Measurements from ENCODE around the gene PDE1A.
"Not testable (repeated sequence)": the region's sequence is repeated elsewhere in the genome, so short reads cannot be mapped to it uniquely, and the experiment has no call there.

Gene PDE1A

DNA sequence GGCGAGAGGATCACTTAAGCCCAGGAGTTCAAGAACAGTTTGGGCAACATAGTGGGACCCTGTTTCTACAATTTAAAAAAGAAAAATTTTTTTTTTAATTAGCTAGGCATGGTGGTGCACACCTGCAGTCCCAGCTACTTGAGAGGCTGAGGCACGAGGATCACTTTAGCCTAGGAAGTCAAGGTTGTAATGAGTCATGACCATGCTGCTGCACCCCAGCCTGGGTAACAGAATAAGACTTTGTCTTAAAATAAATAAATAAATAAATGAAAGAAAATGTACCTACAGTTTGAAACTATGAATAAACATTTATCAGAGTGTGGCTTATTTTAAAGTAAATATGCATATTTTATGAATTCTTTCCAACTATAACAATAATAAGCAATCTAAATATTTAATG, 16.7 kb downstream of the PDE1A start:
- no peak for DNase-seq (ENCODE audit: low read depth, low spot score)

DNA sequence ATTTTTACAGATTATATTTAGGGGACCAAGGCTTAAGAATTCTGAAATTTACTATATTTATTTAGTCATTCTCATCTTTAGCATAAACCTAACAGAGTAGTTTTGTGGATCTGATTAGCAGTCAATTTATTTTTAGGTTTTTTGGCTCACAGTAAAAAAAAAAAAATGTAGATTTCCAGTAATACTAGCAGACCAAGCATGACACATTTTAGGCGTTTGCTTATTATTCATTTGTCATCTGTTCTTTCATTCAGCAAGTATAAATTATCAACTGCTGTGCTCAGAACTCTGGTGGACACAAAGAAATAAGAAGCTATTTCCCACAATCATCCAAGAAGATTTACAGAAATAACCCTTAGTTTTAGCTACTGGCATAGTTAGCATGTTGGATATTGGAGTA, 20.6 kb downstream of the PDE1A start:
- DNase-seq (ENCODE audit: low read depth, low spot score), result no peak

DNA sequence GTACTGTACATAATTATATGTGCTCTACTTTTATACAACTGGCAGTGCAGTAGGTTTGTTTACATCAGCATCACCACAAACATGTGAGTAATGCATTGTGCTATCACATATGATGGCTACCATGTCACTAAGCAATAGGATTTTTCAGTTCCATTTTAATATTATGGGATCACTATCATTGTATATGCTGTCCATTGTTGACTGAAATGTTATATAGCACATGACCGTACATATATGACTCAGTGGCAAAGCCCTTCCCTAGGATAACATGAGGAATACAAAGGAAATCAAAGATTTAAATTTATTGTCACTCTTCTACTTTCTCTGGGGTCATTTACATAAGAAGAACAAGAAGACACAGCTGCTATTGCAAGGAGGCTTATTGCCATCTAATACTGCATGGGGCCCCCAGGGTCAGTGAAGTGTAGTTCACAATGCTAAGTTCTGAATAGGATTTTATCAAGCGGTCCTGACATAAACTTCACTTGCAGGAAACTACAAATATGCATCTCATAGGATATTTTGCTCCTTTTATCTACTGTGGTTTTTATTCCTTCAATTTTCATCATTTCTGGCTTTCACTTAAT, 21.8 kb downstream of the PDE1A start:
- DNase-seq (ENCODE audit: low read depth, low spot score), result no peak

DNA sequence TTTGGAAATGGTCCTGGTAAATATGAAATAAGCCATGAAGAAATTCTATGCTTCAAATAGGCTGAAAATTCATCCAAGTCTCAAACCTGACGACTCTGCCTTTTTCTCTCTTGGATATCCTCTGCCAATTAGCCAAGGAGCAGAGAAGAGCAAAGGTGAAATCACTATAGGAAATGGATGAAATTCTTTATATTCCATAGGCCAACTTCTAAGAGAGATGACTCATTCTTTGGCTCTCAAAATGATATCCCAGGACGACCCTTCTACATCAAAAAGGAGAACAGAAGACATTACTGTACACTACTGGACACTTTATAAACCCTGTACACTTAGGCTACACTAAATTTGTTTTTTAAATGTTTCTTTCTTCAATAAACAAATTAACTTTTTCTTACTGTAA, 22.7 kb downstream of the PDE1A start:
- DNase-seq (ENCODE audit: low read depth, low spot score), result no peak

DNA sequence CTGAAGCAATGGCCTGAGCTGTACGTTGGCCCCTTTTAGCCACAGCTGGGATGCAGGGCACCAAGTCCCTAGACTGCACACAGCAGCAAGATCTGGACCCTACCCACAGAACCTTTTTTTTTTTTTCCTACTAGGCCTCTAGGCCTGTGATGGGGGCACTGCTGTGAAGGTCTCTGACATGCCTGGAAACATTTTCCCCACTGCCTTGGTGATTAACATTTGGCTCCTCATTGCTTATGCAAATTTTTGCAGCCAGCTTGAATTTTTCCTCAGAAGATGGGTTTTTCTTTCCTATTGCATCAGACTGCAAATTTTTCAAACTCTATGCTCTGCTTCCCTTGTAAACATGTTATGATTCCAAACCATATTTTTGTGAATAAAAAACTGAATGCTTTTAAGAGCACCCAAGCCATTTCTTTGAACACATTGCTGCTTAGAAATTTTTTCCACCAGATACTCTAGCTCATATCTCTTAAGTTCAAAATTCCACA, 33.5 kb downstream of the PDE1A start:
- no peak for DNase-seq (ENCODE audit: low read depth, low spot score)

DNA sequence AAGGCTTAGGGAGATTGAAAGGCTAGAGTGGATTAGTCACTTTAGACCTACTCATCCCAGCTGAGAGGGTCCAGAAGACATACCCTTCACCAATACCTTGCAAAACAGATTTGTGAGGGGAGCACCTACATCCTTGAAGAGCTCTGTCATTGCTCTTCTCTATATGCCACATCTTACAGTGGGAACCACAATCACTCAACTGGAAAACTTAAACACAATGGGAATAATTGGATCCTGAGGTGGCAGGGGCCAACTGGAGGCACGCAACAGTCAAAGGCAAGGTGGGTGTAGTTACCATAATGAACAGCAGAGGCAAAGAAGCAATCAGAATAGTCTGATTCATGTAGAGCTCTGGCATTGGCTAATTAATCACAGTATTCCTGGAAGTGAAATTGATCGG, 35.4 kb downstream of the PDE1A start:
- no peak for DNase-seq (ENCODE audit: low read depth, low spot score)

DNA sequence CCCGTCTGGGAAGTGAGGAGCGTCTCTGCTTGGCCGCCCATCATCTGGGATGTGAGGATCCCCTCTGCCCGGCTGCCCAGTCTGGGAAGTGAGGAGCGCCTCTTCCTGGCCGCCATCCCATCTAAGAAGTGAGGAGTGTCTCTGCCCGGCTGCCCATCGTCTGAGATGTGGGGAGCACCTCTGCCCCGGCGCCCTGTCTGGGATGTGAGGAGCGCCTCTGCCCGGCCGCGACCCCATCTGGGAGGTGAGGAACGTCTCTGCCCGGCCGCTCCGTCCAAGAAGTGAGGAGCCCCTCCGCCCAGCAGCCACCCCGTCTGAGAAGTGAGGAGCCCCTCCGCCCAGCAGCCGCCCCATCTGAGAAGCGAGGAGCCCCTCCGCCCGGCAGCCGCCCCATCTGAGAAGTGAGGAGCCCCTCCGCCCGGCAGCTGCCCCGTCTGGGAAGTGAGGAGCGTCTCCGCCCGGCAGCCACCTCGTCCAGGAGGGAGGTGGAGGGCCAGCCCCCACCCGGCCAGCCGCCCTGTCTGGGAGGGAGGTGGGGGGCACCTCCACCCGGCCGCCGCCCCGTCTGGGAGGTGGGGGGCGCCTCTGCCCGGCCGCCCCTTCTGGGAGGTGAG, 40.5 kb downstream of the PDE1A start:
- DNase-seq (ENCODE audit: low read depth, low spot score), result not testable (repeated sequence)

DNA sequence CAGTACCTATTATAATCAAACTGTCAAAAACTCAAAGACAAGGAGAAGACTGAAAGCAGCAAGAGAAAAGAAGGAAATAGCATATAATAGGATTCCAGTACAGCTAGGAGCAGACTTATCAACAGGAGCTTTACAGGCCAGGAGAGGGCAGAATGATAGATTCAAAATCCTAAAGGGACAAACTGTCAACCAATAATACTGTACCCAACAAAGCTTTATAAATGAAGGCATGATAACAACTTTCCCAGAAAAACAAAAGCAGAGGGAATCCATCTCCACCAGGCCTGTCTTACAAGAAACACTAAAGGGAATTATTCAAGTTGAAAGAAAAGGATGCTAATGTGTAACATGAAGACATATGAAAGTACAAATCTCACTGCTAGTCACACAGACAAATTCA, 42.0 kb downstream of the PDE1A start:
- no peak for DNase-seq (ENCODE audit: low read depth, low spot score)

DNA sequence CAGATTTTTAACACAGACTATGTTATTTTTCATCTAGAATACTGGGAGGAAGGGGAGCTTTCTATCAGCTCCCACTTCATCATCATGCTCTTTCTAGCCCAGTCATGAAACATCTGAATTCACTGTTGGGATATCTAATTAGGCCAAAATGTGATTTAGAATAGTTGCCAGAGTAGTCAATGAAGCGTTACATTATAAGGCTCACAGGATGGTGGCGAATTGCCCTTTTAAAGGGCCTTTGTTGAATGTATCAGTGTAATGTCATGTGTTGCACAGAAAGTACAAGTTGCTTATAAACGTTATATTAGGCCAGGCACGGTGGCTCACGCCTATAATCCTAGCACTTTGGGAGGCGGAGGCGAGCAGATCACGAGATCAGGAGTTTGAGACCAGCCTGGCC, 45.6 kb downstream of the PDE1A start:
- DNase-seq (ENCODE audit: low read depth, low spot score), result no peak

DNA sequence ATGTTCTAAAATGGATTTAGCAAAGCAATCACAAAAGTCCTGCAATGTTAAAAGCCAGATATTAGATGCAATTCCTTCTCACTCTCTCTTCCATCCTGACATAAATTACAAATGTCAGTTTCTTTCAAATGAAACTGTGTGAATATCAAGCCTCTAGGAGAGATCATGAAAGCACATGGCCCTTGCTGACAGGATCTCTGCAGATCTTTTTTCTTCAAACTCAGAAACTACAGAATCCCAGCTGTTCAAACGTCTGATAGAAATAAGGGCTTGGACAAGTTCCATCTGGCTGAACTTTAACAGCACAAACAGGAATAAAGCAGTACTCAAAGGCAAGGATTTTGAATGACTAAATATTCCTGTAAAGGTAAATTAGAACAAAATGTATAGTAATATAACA, 47.6 kb downstream of the PDE1A start:
- DNase-seq (ENCODE audit: low read depth, low spot score), result no peak

DNA sequence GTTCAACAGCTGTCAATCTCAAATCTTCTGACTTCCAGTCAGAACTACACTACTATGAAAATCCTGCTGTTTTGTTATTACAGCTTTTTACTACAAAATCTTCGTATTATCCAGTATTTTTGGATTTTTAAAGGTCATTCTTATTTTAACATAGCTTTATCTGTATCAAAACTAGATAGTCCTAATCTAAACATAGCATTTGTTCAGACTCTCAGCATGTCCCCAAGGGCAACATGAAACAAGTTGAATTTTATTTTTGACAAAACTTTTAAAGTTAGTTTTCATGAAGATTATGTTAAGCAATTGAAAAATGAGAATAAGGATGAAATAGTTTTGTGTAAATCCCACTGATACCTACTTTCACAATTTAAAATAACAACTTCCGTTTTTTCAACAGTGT, 48.1 kb downstream of the PDE1A start:
- DNase-seq (ENCODE audit: low read depth, low spot score), result no peak

DNA sequence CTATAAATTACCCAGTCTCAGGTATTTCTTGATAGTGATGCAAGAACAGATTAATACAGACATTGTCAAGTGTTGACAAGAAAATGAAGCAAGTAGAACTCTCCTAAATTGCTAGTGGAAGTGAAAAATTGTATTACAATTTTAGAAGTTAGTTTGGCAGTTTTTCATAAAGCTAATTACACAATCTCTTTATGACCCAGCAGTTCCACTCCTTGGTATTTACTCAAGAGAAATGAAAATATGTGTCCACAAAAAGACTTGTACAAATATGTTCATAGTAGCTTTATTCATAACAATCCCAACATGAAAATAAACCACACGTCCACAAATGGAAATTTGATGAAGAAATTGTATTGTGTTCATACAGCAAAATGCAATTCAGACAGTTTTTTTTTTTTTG, 49.4 kb downstream of the PDE1A start:
- DNase-seq (ENCODE audit: low read depth, low spot score), result no peak

DNA sequence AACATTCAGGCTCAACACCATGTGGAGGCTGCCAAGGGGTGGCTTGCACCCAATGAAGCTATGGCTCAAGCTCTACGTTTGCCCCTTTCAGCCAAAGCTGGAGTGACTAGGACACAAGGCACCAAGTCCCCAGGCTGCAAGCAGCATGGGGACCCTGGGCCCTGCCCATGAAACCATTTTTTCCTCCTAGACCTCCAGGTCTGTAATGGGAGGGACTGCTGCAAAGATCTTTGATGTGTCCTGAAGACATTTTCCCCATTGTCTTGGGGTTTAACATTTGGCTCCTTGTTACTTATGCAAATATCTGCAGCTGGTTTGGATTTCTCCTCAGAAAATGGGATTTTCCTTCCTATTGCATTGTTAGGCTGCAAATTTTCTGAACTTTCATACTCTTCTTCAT, 51.0 kb downstream of the PDE1A start:
- DNase-seq (ENCODE audit: low read depth, low spot score), result no peak

DNA sequence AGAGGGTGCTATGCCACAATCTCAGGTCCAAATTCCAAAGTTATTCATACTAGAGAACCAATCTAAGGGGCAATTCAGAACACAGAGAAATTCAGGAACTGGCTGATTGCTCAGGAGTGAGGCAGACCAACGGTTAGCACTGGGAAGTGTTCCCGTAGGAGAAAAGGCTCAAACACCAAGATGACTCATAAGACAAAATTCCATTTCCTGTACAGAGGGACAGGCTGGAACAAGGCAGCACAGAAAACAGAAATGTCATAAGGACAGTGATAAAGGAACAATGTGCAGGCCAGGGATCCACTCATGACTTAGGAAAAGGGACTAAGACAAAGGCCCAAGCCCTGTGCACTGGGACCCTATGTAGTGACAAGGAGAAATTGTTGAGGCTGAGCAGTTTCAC, 54.2 kb downstream of the PDE1A start:
- peak; percentile 26 for DNase-seq (ENCODE audit: low read depth, low spot score)

DNA sequence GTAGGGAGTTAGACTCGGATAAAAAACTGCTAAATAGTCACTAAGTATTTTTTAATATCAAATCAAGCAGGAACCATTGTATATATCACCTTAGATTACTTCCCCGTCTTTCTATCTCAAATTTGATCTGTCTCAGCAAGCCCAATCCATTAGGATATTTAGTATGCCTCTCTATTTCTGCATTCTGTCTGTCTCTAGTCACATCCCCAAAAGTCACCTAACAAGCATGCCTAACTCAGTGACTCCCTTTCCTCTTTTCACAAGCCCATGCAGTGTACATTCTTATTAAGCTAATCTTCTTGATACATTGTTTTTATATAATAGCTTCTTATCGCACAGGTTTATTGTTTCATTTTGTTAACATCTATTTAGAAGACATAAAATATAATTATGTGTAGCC, 57.8 kb downstream of the PDE1A start:
- no peak for DNase-seq (ENCODE audit: low read depth, low spot score)

DNA sequence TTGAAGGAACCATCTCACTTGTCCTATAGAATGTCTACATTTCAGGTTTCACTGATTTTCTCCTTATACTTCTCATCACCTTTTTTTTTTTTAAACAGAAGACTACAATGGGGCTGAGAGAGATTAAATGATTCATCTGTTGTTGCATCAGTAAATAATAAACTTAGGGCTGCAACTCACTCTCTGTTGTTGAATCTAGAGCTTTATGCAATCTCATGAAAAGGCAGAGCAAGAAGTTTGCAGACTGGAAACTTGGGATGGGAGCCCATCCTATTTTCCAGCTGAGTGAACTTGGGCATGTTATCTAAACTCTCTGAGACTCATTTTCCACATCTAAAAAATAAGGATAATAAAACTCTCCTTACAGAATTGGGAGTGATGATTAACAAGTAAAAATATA, 58.4 kb downstream of the PDE1A start:
- DNase-seq (ENCODE audit: low read depth, low spot score), result no peak

DNA sequence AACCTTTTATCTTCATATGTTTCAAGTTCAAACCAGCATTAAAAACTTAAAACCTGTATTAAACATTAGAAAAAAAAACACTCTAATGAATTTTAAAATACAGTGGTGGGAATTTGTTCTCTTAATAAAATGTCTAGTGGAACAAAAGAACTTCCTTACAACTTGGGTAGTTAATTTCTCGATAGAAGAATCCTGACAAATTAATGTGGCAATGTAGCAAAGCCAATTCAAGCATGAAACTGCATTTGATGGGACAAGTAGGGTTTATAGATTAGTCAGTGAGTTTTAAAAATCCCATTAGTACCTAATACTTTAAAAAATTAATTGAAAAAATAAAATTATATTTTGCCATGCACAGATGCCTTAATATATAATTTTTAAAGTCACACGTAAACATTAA, 59.4 kb downstream of the PDE1A start:
- DNase-seq (ENCODE audit: low read depth, low spot score), result no peak

DNA sequence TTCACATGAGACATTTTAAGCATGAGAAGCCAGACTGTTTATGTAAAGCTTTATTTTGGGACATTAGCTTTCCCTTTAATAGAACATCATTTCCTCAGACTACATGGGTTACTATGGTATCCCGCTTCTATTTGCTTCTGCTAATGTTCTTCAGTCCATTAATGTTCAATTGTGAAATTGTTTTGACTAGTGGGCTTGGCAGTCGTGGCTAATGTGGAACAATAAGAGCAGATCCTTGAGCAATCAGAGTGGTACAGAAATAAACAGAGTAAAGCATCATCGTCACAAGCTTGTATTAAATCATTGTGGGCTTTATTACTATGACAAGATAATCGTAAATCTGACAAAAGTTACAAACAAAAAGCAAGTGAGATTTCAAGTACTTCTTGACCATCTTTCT, 60.2 kb downstream of the PDE1A start:
- no peak for DNase-seq (ENCODE audit: low read depth, low spot score)

DNA sequence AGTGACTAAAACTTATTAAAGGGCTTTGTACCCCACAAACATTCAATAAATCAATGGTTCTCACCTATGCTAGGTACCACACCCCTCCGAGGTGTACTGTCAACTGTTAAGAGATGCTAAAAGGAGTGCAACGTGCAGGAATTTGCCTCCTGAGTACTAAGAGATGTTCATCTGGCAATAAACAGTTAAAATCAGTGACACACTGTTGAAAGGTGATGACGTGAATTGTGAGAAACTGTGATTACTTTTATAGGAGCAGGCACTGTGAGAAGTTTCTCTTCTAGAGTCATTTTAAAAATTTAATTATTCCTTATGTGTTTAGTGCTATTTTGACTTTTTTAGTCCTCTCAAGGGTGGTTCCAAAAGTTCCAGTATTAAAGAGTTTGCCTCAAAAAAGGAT, 61.0 kb downstream of the PDE1A start:
- DNase-seq (ENCODE audit: low read depth, low spot score), result no peak

DNA sequence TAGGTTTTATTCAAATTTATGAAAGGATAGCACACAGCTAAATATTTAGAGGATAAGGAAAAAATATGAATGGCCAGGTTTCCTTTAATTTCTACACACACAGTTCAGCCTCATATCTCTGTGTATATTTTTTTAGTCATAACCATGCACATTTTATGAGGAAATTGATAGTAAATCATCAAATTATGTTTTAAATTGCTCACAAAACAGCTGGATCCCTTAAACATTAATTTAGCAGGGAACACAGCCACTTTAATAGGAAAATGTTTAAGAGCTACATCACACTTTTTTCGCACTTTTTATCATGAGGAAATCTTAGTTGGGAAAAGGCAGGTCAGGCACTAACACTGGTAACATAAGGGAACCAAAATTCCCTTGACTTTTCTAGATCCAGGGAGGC, 65.4 kb downstream of the PDE1A start:
- no peak for DNase-seq (ENCODE audit: low read depth, low spot score)

DNA sequence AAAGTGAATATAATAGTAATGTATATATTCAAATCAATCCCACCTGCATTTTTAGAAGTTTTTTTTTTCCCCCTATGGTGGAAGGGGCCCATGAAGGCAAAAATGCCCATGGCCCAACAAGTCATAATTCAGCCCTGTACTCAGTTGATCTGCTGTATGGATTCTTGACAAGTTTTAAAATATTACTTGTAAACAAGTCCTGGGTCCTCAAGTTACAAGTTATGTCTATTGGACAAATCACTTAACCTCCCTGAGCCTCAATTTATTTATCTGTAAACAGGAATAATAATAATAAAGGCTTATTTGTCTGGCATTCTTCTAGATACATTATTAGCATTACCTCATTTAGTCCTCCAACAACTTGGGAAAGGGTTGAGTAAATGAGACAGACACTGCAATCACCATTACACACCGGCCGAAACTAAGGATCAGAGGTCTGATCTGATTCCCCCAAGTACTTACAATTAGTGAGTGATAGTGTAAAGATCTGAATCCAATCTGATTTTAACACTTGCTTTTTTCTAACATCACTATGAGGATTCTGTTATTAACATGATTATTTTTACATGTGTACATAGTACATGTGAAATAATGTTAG, 66.1 kb downstream of the PDE1A start:
- no peak for DNase-seq (ENCODE audit: low read depth, low spot score)

DNA sequence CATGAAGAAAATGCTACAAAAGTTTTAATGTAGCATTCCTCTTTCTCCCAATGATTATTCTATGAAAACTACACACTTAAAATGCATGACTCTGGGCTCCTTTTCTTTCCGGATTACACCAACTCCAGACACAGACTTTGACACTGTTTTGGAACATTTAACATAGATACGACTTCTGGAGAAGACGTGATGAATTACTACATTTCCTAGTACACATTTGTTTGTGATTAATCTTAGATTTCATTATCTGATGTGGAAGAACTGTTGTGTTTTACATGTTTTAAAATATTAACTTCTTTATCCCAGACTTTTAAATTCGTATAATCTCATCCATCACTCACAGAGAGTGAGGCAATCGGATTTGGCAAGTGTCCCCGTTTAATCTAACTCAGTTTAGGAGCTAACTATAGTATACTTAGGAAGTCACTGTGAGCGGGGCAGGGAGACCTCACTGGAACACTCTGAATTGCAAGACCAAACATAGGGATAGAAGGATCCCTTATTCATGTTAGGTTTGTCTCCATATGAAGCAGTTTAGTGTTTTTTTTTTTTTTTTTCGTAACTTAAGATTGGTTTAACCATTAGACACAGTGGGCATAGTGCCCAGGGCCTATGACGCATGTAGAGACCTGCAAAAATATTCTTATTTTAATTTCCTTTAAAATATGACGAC, 66.7 kb downstream of the PDE1A start:
- DNase-seq (ENCODE audit: low read depth, low spot score), result no peak

All from ELF-1 (cell line).